GDM1 (cell line): ENCODE results near the gene CRYBG3.
A peak's percentile ranks its signal among the peaks of the same experiment; 100 is the strongest.
"Not testable (repeated sequence)": the region's sequence is repeated elsewhere in the genome, so short reads cannot be mapped to it uniquely, and the experiment has no call there.

Experiments
- DNase-seq: peaks from one replicate; lab custom pipeline; 2025; lab: John Stamatoyannopoulos, UW

CRYBG3 gene

GRCh38 chr3:97821774-97822358, at the start of gene CRYBG3:
Gene CRYBG3 (plus strand): TSS chr3:97822011. CDS start chr3:97822207, 196 bp downstream.
- DNase-seq, result peak; percentile 56

- DNase-seq, result no peak
These were observed 48.9 kb upstream of the CRYBG3 start for GRCh38 chr3:97772926-97773325.

DNA sequence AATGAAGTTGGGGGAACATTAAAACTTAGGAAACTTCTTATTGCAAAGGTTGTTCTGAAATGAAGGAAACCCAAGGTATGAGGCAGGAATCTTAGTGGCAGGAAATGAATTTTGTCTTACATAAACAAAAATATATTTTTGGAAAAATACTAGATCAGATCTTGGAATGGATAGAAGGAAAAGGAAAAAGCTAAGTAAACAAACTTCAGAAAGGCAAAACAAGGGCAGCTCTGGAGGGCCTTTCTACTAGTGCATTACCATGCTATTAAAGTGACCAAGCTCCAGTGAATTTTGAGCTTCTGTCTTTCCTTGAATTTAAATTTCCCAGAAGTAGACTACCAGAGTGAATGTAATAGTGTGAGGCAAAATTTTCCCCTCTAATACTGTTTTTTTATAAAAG, 43.7 kb upstream of the CRYBG3 start:
- no peak for DNase-seq

DNA sequence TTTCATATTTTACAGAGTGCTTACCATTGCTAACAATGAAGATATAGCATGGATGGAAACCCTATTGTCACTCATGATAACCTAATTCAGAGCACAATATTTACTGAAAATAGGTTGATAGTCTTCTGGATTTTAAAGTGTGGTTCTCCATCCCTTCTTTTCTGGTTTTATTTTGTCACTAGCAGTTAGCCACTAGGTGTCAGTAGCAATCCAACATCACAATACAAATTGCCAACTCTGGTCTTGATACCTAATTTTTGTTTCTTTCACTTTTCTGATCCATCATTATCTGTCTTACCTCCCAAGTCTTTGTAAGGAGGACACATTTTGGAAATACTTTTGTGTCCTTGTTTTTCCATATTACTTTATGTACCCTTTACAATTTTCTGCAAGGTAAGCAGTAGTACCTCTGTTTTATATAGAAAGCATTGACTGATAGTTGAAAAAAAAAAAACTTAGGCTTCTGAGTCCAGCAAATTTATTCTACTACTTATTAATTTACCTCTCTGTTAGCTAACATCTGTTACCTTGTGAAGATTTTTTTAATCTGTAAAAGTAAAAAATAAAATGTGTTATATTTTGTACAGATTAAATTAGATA, 28.3 kb upstream of the CRYBG3 start:
- DNase-seq, result peak; percentile 4

DNA sequence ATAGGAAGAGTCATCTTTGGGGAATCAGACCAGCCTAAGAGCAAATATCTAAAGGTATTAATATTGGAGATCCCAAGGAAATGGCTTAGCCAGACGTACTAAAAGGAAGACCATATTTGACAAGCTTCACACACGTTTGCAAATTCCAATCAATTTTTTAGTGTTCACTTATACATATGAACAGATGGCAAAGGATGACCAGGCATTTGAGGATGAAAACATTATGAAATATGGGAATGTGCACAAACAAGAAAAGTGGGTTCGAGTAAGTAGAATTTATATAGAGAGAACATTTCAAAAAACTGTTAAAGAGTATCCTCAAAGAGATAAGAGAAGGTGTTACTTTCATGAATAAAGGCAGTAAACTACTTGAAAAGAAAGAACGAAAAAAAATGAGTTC, 25.9 kb upstream of the CRYBG3 start:
- DNase-seq, result no peak

GRCh38 chr3:97804471-97804870, 17.3 kb upstream of the CRYBG3 start:
- no peak for DNase-seq

DNA sequence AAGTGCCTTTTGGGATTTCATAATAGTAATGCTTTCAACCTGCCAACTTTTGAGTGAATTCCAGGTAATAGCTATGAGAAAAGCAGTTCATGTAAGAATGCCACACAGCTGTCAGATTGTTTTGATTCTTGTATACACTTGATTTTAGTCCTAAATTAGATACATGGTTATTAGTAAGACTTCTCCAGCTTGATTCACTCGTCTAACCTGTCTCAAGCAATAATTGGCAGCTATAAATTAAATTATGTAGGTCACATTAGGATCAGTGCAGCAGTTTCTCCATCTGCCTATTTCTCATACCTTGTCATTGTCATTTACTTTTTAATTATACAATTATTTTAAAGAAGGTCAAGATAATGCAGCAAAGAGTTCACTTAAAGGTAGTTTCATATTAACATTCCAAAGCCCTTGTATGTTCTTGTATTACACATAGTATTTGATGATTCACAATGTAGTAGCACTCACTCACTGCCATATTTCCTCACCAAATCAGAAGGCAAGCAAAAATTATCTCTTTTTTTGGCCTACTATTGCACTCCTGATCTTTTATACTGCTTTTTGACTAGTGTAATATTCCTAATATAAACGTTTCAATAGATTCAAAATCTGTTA, 10.9 kb upstream of the CRYBG3 start:
- no peak for DNase-seq

DNA sequence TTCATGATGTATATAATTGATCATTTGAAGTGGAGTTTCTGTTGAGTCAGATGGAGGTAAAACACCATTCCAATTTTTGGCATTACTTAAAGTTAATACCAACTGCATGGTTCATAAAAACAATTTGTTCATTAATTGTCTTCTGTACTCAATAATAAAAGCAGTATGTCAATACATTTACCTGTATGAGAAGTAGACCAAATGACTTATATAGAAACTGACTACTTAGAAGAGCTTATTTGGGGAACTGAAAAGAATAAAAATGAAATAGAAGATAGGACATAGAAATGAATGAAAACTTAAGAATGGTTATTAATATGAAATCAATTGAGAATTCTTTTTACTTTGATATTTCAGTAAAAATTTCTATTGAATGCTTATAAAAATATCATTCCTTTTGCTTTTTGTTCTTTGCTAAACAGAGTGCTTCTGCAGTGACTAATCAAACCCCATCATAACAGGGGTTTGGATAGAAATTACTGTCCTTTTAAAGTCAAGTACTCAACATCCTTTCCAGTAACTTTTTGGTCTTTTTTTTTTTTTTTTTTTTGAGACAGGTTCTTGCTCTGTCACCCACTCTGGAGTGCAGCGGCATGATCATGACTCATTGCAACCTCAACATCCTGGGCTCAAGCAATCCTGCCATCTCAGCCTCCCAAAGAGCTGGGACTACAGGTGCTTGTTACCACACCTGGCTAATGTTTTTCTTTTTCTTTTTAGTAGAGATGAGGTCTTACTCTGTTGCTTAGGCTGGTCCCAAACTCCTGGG, 6.5 kb upstream of the CRYBG3 start:
- no peak for DNase-seq

- no peak for DNase-seq
These were observed 5.0 kb upstream of the CRYBG3 start for GRCh38 chr3:97816811-97817210.

GRCh38 chr3:97817965-97818364, 3.8 kb upstream of the CRYBG3 start:
- no peak for DNase-seq

DNA sequence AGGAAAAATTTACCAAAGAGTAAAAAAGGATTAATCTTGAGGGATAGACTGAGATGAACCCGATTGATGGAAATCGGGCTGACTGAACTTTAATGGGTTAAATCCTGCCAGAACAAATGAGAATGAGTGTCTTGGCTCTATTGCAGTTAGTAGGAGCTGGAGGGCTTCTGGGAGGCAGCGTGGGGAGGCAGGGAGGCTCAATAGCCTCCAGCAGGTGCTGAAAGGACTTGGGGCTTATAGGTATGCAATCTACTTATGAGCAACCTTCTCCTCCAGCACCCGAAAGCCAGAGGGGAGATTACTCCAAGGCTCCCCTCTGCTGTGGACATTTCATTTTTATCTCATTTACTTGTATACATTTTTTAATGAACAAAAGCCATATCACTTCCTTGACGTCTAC, 1.0 kb upstream of the CRYBG3 start:
- no peak for DNase-seq

DNA sequence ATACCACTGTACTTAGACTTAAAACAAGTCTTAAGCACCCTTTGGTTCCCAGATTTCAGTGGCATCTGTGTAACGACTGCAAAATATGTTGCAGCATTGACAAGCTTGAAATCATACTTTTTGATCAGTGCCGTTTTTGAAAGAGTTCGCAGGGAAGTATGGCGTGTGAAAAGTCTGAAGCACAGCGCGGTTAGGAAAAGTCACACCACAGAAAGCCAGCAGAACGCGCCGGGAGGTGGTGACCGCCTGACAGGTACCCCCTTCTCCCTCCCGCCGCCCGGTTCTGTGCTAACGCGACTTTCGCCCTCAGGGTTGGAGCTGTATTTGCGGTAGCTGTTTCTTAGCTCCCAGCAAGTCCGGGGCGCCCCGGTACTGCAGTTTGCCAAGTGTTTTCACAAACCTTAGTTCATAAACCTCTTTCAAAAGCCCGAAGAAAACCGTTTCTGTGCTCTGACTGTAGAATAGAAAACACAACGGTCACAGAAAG, 481 bp upstream of the CRYBG3 start:
- DNase-seq, result no peak

DNA sequence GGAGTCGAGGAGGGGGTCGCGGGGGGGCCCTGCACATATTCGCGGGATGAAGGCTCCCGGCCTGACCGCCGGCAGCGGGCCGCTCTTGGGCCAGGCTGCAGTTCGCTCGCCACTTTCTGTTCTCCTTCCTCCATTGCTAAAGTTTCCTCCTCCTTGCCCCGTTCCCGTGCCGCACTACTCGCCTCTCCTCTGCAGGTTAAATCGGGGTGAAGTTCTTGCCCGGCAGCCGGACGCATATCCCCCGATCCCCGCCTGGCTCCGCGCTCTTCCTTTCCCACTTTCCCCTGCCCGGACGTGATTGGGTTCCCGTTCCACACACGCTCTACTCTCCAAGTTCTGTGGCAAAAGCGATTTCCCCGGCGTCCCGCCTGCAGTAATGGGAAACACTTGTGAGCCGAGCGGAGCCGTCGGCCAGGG, 556 bp downstream of the CRYBG3 start:
- no peak for DNase-seq

GRCh38 chr3:97823046-97824004, 1.5 kb downstream of the CRYBG3 start:
- no peak for DNase-seq

- DNase-seq, result no peak
These were observed 3.3 kb downstream of the CRYBG3 start for GRCh38 chr3:97825101-97825500.

DNA sequence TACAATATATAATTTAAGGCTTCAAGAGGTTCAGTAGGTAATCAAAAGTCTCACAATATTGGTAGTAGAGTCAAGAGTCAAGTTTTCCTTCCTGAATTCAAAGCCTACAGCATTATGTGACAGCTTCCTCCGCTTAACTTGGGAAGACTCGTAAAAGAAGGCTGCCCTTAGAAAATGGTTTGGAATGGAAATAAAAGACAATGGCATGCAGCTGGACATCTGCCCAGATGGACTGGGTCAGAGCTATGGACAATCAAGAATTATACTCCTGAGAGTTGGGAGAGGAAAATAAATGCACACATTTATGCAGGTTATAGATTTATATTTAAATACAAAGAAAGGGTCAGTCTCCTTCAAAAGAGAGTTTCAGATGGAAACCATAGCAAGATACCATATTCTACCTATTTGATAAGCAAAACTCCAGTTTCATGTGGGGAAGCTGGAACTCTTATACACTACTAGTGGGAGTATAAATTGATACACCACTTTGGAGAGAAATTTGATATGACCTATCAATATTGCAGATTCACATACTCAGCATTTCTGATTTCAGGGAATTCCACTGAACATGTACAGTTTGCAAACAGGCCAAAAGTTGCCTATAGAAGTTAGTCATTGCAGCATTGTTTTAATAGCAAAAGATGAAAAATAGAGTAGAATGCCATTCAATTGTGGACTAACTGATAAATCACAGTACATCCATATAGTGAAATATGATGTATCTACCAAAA, 6.1 kb downstream of the CRYBG3 start:
- no peak for DNase-seq

DNA sequence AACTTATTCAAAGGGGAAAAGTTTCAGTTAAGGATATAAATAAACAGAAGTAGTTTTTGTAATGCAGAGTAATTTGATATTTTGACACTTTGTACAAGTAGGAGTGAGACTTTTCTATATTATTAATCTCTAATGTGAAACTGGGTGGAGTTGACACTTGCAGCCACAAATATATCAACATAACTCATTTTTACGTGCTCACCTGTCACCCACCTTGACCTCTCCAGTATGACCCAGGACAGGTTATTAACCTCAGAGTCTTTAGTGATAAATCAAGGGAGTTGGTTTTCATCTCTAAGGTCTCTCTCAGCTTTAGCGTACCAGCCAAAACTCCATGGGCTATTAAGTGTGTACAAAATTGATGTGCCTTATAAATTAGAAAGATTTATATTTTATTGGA, 7.4 kb downstream of the CRYBG3 start:
- no peak for DNase-seq

GRCh38 chr3:97830638-97831037, 8.8 kb downstream of the CRYBG3 start:
- no peak for DNase-seq

DNA sequence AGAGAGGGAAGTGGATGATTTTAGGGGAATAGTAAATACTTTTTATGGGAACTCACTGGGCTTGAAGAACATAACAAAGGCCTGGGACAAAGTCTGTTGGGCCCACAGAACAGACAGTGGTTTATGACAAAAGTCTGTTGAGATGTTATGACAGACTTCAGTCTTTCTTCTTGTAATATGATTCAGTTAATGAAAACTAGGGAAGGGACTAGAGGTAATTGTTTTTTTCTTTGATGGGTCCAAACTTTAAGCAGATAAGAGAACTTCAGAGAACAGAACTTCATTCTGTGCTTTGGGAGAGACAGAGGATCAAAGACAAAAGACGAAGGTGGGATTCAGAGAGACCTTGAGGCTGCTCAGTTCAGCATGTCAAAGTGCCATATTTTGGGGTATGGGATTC, 9.3 kb downstream of the CRYBG3 start:
- no peak for DNase-seq

GRCh38 chr3:97833184-97833583, 11.4 kb downstream of the CRYBG3 start:
- not testable (repeated sequence) for DNase-seq

- DNase-seq, result no peak
These were observed 13.9 kb downstream of the CRYBG3 start for GRCh38 chr3:97835761-97836160.
